Aorta (tissue), 5 donors: ENCODE results near the gene ADAMTS13. TPM values are rescaled to one million over a fixed set of nuclear protein-coding genes. Genes with fewer than 3 reads are reported as not detected.

ENCODE experiments used
- ATAC-seq: fragments of 200-7000 bp; cut with Tn5 transposase; one replicate; pipeline ENCODE4 v1.9.1; 2022; ENCODE audit warnings: moderate library complexity; ENCODE audit not compliant: low FRiP score
- DNase-seq, 2 donors: peaks; one replicate each; pipeline ENCODE4 v3.0.0-alpha.2; 2020
- H3K27ac ChIP-seq, 2 donors: one replicate each; pipeline ENCODE4 v1.5.1; 2013; ENCODE audit warnings: low read length in 2 of 2, mild to moderate bottlenecking in 2 of 2, moderate library complexity in 2 of 2, control low read depth in 1 of 2, inconsistent platforms in 1 of 2, low read depth in 1 of 2
- H3K27me3 ChIP-seq, 2 donors: one replicate each; pipeline ENCODE4 v1.6.1; 2013; ENCODE audit warnings: control low read depth in 1 of 2, low read length in 1 of 2, mild to moderate bottlenecking in 1 of 2, moderate library complexity in 1 of 2; ENCODE audit not compliant: insufficient read depth in 2 of 2, control insufficient read depth in 1 of 2
- H3K36me3 ChIP-seq, 2 donors: one replicate each; pipeline ENCODE4 v1.6.1; 2013; ENCODE audit warnings: control low read depth in 1 of 2, low read length in 1 of 2, mild to moderate bottlenecking in 1 of 2; ENCODE audit not compliant: insufficient read depth in 2 of 2, control insufficient read depth in 1 of 2
- H3K4me1 ChIP-seq, 2 donors: one replicate each; pipeline ENCODE4 v1.6.1; 2013; ENCODE audit warnings: low read length in 2 of 2, control low read depth in 1 of 2, mild to moderate bottlenecking in 1 of 2, moderate library complexity in 1 of 2; ENCODE audit not compliant: insufficient read depth in 2 of 2, control insufficient read depth in 1 of 2
- H3K4me3 ChIP-seq, 2 donors: one replicate each; pipeline ENCODE4 v1.5.1; 2013; ENCODE audit warnings: low read length in 2 of 2, control low read depth in 1 of 2, mild to moderate bottlenecking in 1 of 2
- H3K9me3 ChIP-seq: one replicate; pipeline ENCODE4 v1.6.1; 2013; ENCODE audit warnings: mild to moderate bottlenecking, low read length; ENCODE audit not compliant: control insufficient read depth
- WGBS, 2 donors: extraction: QIAGEN DNeasy Blood & Tissue Kit; methylation state at CpG; one replicate each; pipeline ENCODE4 v1.1.7; 2013; 5-methylcytosine and 5-hydroxymethylcytosine counted together
- intact Hi-C, 2 donors: fragments of 100-400 bp; cut with DNase I; formaldehyde crosslinking; loops; one replicate each; pipeline versions ENCODE4 v1.14.2 to v1.15.0; 2022
- polyA plus RNA-seq, 2 donors: library from polyadenylated mRNA; stranded (reverse); fragments of 200-250 nt; gene quantifications; one replicate each; pipeline ENCODE4 v1.2.3, GENCODE V29; 2013
- total RNA-seq, 2 donors: library from RNA; stranded (reverse); fragmentation: NEBNext Ultra II Directional; extraction: Animal tissue kit (Norgen Biotek cat#: 25700); gene quantifications; one replicate each; pipeline ENCODE4 v1.2.1, GENCODE V29; 2021
- donor health status: healthy with polysubstance abuse.
- donor health status: Bipolar disorder and iron deficiency.
- donor health status: DM: no; HTN: no; CAD: no.
- donor health status: DM: no; HTN: no; CAD: no.
- donor health status: DM: yes; HTN: yes; CAD: no.

The ADAMTS13 gene
- total and polyA plus RNA-seq, 4 donors: 1.3 to 11.9 (median 2.8) TPM

GRCh38 chr9:133472753-133473378, 50.7 kb downstream of the ADAMTS13 start:
- Histone ChIP-seq H3K27ac (no peak overlapping the region), H3K4me3 (no peak overlapping the region), H3K4me1 (no peaks in the 10 kb centered on the region), H3K36me3 (peaks cover 0 to 3% of the 10 kb centered on the region in 2 donors), H3K27me3 (no peaks in the 10 kb centered on the region), H3K9me3 (no peaks in the 10 kb centered on the region)
- ATAC-seq (no peak), DNase-seq (no peak)
- 69 to 73% methylated on average over 19 of the region's 19 CpGs for WGBS, 2 donors
- intact Hi-C loops: no loop called here

- DNase-seq (no peak), ATAC-seq (no peak)
- no peaks in the 10 kb centered on the region for H3K4me1 ChIP-seq
- WGBS, 2 donors: 91 to 92% methylated on average over 19 to 20 of the region's 20 CpGs
- H3K4me3 ChIP-seq: no peak overlapping the region
- H3K27ac ChIP-seq: no peak overlapping the region
- intact Hi-C loops: no loop called here
- H3K27me3 ChIP-seq: no peaks in the 10 kb centered on the region
- peaks cover 0 to 2% of the 10 kb centered on the region in 2 donors for H3K36me3 ChIP-seq
- H3K9me3 ChIP-seq: no peaks in the 10 kb centered on the region
These were observed 51.6 kb downstream of the ADAMTS13 start for GRCh38 chr9:133473743-133474142.

GRCh38 chr9:133474215-133474614, 52.0 kb downstream of the ADAMTS13 start:
- no peaks in the 10 kb centered on the region for H3K27me3 ChIP-seq
- intact Hi-C loops: no loop called here
- 75 to 82% methylated on average over 5 of the region's 5 CpGs for WGBS, 2 donors
- H3K27ac ChIP-seq: no peak overlapping the region
- ATAC-seq: no peak
- DNase-seq: no peak
- no peak overlapping the region for H3K4me3 ChIP-seq
- no peaks in the 10 kb centered on the region for H3K9me3 ChIP-seq
- no peaks in the 10 kb centered on the region for H3K36me3 ChIP-seq
- no peaks in the 10 kb centered on the region for H3K4me1 ChIP-seq

DNA sequence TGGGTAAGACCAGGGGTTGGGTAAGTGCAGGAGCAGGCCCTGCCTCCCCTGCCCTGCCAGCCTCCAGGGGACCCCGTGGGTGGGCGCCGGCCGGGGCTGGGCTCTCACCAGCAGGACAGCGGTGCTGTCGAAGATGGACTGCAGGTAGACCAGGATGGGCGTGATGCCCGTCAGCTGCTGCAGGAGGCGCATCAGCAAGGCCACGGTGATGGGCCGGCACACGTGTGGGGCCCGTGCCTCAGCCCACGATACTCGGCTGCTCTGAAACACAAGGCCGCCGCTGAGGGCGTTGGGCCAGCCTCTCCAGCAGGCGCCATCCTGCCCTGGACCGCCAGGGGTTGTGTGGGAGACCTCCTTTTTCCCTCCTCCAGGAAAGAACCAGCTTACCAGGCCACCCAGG, 52.7 kb downstream of the ADAMTS13 start:
- WGBS, 2 donors: 90 to 93% methylated on average over 20 of the region's 20 CpGs
- no peak for ATAC-seq
- Histone ChIP-seq H3K4me3 (no peak overlapping the region), H3K36me3 (no peaks in the 10 kb centered on the region), H3K27ac (no peak overlapping the region), H3K4me1 (no peaks in the 10 kb centered on the region), H3K9me3 (no peaks in the 10 kb centered on the region), H3K27me3 (no peaks in the 10 kb centered on the region)
- no peak for DNase-seq
- intact Hi-C loops: loop anchor here in 1 of 2 donors (5.0 kb wide), 1 partner anchor 58 kb away; the partner anchor contains the start of gene REXO4

DNA sequence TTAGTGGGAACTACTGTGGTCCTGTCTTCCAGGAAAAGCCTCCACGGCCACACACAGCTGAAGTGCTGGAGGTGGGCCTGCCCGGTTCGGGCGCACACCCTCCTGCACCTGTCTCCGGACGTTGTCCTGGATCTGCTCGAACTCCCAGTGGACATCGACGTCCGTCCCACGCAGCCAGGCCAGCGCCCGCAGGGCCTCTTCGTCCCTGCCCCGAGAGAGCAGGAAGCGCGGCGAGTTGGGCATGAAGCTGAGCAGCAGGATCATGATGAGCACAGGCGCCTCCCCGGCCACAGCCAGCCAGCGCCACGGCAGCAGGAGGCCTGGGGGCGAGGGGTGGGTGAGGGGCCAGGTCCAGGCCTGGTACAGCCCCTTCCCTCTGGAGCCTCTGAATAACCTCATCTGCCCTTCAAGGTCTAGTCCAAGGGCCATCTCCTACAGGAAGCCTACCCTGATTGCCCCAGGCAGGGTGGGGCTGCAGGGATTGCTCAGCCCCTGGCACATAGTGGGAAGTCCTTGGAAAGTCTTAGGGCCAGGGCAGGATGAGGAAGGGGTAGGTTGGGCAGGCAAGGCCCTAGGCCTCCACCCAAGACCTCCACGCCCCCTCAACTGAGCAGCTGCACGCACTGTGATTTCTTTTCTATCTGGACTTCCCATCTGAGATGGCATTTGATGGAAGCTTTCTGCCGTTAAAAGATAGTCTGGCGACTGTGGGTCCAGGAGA, 53.3 kb downstream of the ADAMTS13 start:
- no peak for ATAC-seq
- WGBS, 2 donors: 93 to 94% methylated on average over 27 of the region's 27 CpGs

DNA sequence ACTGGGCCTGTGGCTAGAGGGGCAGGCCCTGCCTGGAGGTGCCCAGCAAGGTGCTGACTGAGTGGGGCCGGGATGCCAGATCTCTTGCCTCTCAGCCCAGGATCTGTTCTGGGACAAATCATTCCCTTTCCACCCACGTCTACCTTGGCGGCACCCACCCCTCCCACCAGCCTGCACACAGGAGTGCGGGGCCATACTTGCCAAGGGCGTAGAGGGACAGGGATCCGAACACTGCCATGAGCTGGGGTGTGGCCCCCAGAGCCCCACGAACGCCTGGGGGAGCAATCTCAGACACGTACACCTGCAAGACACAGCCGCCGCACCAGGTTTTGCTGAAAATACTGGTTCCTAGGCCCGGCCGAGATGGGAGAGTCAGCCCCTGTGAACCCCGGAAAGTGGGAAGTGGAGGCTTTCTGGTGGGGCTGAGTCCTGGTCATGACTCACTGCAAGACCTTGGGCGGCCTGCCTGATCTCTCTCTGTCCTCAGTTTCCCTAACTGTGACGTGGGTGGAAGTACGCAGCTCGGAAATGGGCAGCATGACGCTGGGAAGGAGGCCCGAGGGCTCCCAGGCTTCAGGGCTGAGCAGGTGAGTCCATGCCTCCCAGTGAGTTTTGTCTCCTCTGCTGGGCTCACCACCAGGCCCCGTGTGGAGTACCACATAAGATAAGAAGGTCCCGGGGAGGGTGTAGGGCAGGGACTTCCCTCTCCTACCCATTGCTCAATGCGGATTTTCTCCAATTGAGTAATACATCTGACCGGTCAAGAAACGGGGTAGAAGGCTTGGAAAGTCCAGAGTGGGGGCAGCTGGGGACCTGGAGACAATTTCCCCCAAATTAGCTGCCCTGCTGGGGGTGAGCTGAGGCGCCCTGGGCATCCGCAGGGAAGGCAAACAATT, 54.1 kb downstream of the ADAMTS13 start:
- Histone ChIP-seq H3K4me1 (no peaks in the 10 kb centered on the region), H3K9me3 (no peaks in the 10 kb centered on the region), H3K36me3 (no peaks in the 10 kb centered on the region), H3K4me3 (no peak overlapping the region), H3K27ac (no peak overlapping the region), H3K27me3 (no peaks in the 10 kb centered on the region)
- WGBS, 2 donors: 90 to 91% methylated on average over 27 of the region's 27 CpGs
- intact Hi-C loops: loop anchor here in 1 of 2 donors (5.0 kb wide), 1 partner anchor 59 kb away; the partner anchor contains the start of gene REXO4
- DNase-seq (no peak), ATAC-seq (no peak)

More for the DNA sequence above, 53.3 kb downstream of the ADAMTS13 start:
- Histone ChIP-seq H3K9me3 (no peaks in the 10 kb centered on the region), H3K27me3 (no peaks in the 10 kb centered on the region), H3K36me3 (no peaks in the 10 kb centered on the region), H3K4me1 (no peaks in the 10 kb centered on the region), H3K4me3 (no peak overlapping the region), H3K27ac (no peak overlapping the region)
- intact Hi-C loops: loop anchor here in 1 of 2 donors (5.0 kb wide), 1 partner anchor 58 kb away; the partner anchor contains the start of gene REXO4
- no peak for DNase-seq

- no peak for ATAC-seq
- intact Hi-C loops: loop anchor here in 1 of 2 donors (5.0 kb wide), 1 partner anchor 60 kb away; the partner anchor contains the start of gene REXO4
- WGBS, 2 donors: 93 to 96% methylated on average over 20 to 21 of the region's 21 CpGs
These were observed 54.8 kb downstream of the ADAMTS13 start for GRCh38 chr9:133476941-133477340.

DNA sequence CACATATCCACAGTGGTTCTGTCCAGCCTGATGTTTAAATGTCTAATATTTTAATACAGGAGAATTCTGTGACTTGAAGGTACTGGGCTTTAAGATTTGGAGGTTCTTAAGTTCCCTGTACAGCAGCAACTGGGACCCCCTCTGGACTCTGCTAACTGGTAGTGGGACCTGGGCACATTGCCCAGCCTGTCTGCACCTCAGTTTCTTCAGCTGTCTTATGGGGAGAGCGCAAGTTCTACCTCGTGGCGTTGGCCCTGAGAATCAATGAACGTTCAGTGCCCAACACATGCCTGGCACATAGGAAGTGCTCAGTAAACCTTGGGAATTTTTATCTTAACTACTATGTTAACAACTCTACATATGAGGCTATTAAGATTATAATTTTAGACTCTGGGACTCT, 55.3 kb downstream of the ADAMTS13 start:
- DNase-seq (no peak), ATAC-seq (no peak)
- Histone ChIP-seq H3K9me3 (no peaks in the 10 kb centered on the region), H3K36me3 (no peaks in the 10 kb centered on the region), H3K4me1 (no peaks in the 10 kb centered on the region), H3K27ac (no peak overlapping the region), H3K4me3 (no peak overlapping the region), H3K27me3 (no peaks in the 10 kb centered on the region)
- intact Hi-C loops: loop anchor here in 1 of 2 donors (5.0 kb wide), 1 partner anchor 60 kb away; the partner anchor contains the start of gene REXO4
- 90 to 94% methylated on average over 4 of the region's 4 CpGs for WGBS, 2 donors

More at GRCh38 chr9:133476941-133477340, 54.8 kb downstream of the ADAMTS13 start:
- H3K36me3 ChIP-seq: no peaks in the 10 kb centered on the region
- DNase-seq: no peak
- H3K27me3 ChIP-seq: no peaks in the 10 kb centered on the region
- no peaks in the 10 kb centered on the region for H3K9me3 ChIP-seq
- no peaks in the 10 kb centered on the region for H3K4me1 ChIP-seq
- no peak overlapping the region for H3K27ac ChIP-seq
- H3K4me3 ChIP-seq: no peak overlapping the region
